PC-3 (cell line): ENCODE measurements around the gene AK1. TPM values are rescaled to one million over a fixed set of nuclear protein-coding genes. Genes with fewer than 3 reads are reported as not detected.

Source experiments
- ATAC-seq: fragments of 200-7000 bp; cut with Tn5 transposase; 2 replicates; pipeline ENCODE4 v1.9.1; 2020; ENCODE audit warnings: mild to moderate bottlenecking, moderate library complexity
- BruUV-seq: library from RNA; stranded (reverse); fragments of 400-500 nt; replicated peaks from 2 replicates; lab custom pipeline; 2021; lab: Mats Ljungman, UMichigan
- CTCF ChIA-PET: fragments of 300-600 bp; sonication (Branson Sonifier 250); formaldehyde crosslinking; loops from one replicate; lab custom pipeline; 2022; ENCODE audit warnings: antibody characterized with exemption; lab: Charles Lee
- POLR2A ChIA-PET: fragments of 300-600 bp; sonication (Branson Sonifier 250); formaldehyde crosslinking; loops from one replicate; lab custom pipeline; 2022; ENCODE audit warnings: antibody characterized with exemption; ENCODE audit not compliant: unreplicated experiment; lab: Charles Lee
- DNase-seq: peaks from one replicate; pipeline ENCODE4 v3.0.0-alpha.2; 2015
- H2AFZ ChIP-seq: fragments of 300-600 bp; sonication (generic); 2 replicates; pipeline ENCODE4 v1.6.0; 2016; ENCODE audit warnings: antibody characterized with exemption, low read length
- H3F3A ChIP-seq: fragments of 300-600 bp; sonication (generic); one replicate; pipeline ENCODE4 v1.6.0; 2017; ENCODE audit warnings: antibody characterized with exemption, low read length, control low read depth, mild to moderate bottlenecking; ENCODE audit not compliant: unreplicated experiment
- H3K27ac ChIP-seq: fragments of 300-600 bp; sonication (generic); 2 replicates; pipeline ENCODE4 v1.5.1; 2016; ENCODE audit warnings: mild to moderate bottlenecking, low read length
- H3K27me3 ChIP-seq: fragments of 300-600 bp; sonication (generic); 2 replicates; pipeline ENCODE4 v1.6.1; 2016; ENCODE audit warnings: low read length, mixed read lengths
- H3K36me3 ChIP-seq: fragments of 300-600 bp; sonication (generic); 2 replicates; pipeline ENCODE4 v1.6.1; 2016; ENCODE audit warnings: low read depth, mixed run types, low read length, mixed read lengths
- H3K4me1 ChIP-seq: fragments of 300-600 bp; sonication (generic); 2 replicates; pipeline ENCODE4 v1.5.1; 2016; ENCODE audit warnings: low read length; ENCODE audit not compliant: insufficient read depth
- H3K4me2 ChIP-seq: fragments of 300-600 bp; sonication (generic); 2 replicates; pipeline ENCODE4 v1.6.0; 2016; ENCODE audit warnings: low read length
- H3K4me3 ChIP-seq: fragments of 300-600 bp; sonication (generic); 2 replicates; pipeline ENCODE4 v1.5.1; 2016; ENCODE audit warnings: mild to moderate bottlenecking, low read length, mixed read lengths
- H3K79me2 ChIP-seq: fragments of 300-600 bp; sonication (generic); 2 replicates; pipeline ENCODE4 v1.6.1; 2017; ENCODE audit warnings: low read length, mixed read lengths
- H3K9ac ChIP-seq: fragments of 300-600 bp; sonication (generic); 2 replicates; pipeline ENCODE4 v1.6.0; 2016; ENCODE audit warnings: mild to moderate bottlenecking, low read length
- H3K9me2 ChIP-seq: fragments of 300-600 bp; sonication (generic); replicated peaks from 2 replicates; pipeline ENCODE4 v1.6.1; 2016; ENCODE audit warnings: mixed run types, low read length, mixed read lengths
- H3K9me3 ChIP-seq: fragments of 300-600 bp; sonication (generic); 2 replicates; pipeline ENCODE4 v1.6.1; 2016; ENCODE audit warnings: low read length, mixed read lengths
- H4K20me1 ChIP-seq: fragments of 300-600 bp; sonication (generic); 2 replicates; pipeline ENCODE4 v1.6.1; 2016; ENCODE audit warnings: low read length, mixed read lengths
- EZH2 ChIP-seq: fragments of 300-600 bp; sonication (generic); IDR thresholded peaks from one replicate; pipeline ENCODE4 v1.6.1; 2017; ENCODE audit warnings: antibody characterized with exemption, mild to moderate bottlenecking, low read length; ENCODE audit not compliant: unreplicated experiment
- EZH2phosphoT487 ChIP-seq: fragments of 300-600 bp; sonication (generic); IDR thresholded peaks from 2 replicates; pipeline ENCODE4 v1.6.1; 2018; ENCODE audit warnings: mild to moderate bottlenecking, antibody characterized with exemption, low read length, borderline replicate concordance
- intact Hi-C: fragments of 100-400 bp; cut with micrococcal nuclease; formaldehyde crosslinking; loops from 2 replicates; pipeline ENCODE4 v1.9.0; 2023
- total RNA-seq: library from RNA; depleted of rRNA; stranded (reverse); fragments of >200 nt; gene quantifications from 2 replicates; pipeline ENCODE4 v1.2.3, GENCODE V29; 2014
- TF ChIP-seq, protein P1 (sequence below): fragments of 300-600 bp; sonication (generic); conservative IDR thresholded peaks from 2 replicates; pipeline ENCODE4 v1.5.1; 2017; ENCODE audit warnings: antibody characterized with exemption, low read depth, mild to moderate bottlenecking, low read length

The AK1 gene
- total RNA-seq, 1 experiment from 2014 or later = 79.1 TPM

DNA sequence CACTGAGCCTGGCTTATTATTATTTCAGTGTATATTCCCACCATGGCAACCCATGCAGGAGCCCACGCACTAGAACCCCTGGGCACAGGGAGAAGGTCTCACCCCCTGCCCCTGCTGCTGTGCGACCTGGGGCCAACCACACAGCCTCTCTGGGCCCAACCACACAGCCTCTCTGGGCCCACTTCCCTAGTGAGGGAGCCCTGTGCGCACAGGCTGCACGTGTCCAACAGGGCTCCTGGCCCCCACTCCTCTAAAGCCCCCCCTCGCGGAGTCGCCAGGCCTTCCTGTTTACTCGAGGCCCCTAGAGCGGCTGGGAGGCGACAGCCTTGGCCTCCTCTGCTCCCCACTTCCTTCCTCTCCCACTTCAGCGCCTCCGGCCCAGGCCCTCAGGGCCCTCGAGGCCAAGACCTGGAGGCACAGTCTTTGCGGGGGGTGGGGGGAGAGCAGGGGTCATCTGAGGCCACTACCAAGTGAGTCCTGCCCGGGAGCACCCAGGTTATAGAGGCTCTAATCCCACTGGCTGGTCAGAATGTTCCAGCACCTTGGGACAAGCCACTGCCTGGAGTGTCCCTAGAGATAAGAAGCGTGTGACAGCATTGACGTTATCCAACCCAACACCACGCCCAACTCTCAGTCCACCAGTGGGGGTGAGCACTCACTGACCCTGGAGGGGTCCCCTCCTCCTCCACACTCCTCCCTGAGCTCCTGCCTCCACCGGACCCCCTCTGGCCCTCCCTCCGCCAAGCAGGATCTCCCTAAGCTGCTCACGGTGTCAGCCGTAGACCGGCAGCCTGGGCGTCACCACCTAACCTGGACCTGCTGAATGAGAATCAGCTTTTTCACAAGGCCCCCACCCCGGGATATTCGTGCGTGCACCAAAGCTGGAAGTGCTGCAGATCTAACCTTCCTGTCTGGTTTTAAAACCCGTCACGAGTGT is 15.1 kb downstream of the AK1 start:
- H3K27ac ChIP-seq = no peak overlapping the region
- H4K20me1 ChIP-seq = no peaks in the 10 kb centered on the region
- intact Hi-C loops = no loop called here
- TF ChIP-seq EZH2phosphoT487 (no peak), EZH2 (no peak)
- TF ChIP-seq, protein P1, sequence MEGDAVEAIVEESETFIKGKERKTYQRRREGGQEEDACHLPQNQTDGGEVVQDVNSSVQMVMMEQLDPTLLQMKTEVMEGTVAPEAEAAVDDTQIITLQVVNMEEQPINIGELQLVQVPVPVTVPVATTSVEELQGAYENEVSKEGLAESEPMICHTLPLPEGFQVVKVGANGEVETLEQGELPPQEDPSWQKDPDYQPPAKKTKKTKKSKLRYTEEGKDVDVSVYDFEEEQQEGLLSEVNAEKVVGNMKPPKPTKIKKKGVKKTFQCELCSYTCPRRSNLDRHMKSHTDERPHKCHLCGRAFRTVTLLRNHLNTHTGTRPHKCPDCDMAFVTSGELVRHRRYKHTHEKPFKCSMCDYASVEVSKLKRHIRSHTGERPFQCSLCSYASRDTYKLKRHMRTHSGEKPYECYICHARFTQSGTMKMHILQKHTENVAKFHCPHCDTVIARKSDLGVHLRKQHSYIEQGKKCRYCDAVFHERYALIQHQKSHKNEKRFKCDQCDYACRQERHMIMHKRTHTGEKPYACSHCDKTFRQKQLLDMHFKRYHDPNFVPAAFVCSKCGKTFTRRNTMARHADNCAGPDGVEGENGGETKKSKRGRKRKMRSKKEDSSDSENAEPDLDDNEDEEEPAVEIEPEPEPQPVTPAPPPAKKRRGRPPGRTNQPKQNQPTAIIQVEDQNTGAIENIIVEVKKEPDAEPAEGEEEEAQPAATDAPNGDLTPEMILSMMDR = no peak
- H3K36me3 ChIP-seq = no peaks in the 10 kb centered on the region
- no peaks in the 10 kb centered on the region for H3K4me1 ChIP-seq
- H3K4me2 ChIP-seq = no peak overlapping the region
- no peaks in the 10 kb centered on the region for H3F3A ChIP-seq
- no peaks in the 10 kb centered on the region for H3K9me2 ChIP-seq
- CTCF ChIA-PET = no interaction called here
- no peaks in the 10 kb centered on the region for H3K27me3 ChIP-seq
- no peak overlapping the region for H3K9ac ChIP-seq
- ATAC-seq = no peak
- POLR2A ChIA-PET = no interaction called here
- H2AFZ ChIP-seq = no peak overlapping the region
- no peaks in the 10 kb centered on the region for H3K79me2 ChIP-seq
- H3K9me3 ChIP-seq = no peaks in the 10 kb centered on the region
- H3K4me3 ChIP-seq = no peak overlapping the region
- no peak for DNase-seq
- BruUV-seq = no TSS peak

- no peak for TF ChIP-seq EZH2
- TF ChIP-seq, protein P1 = no peak
- no peak for TF ChIP-seq EZH2phosphoT487
- ChIA-PET CTCF (interaction anchor here (0.6 kb wide), 1 partner anchor 60 kb away, joined by 3 read pairs; no protein-coding TSS in a partner anchor), POLR2A (no interaction called here)
- Histone ChIP-seq H3F3A (no peaks in the 10 kb centered on the region), H3K9me2 (no peaks in the 10 kb centered on the region), H3K27ac (no peak overlapping the region), H3K79me2 (no peaks in the 10 kb centered on the region), H3K4me1 (no peaks in the 10 kb centered on the region), H4K20me1 (no peaks in the 10 kb centered on the region), H3K4me3 (no peak overlapping the region), H3K9me3 (no peaks in the 10 kb centered on the region), H3K27me3 (no peaks in the 10 kb centered on the region), H3K9ac (no peak overlapping the region), H2AFZ (no peak overlapping the region), H3K4me2 (no peak overlapping the region), H3K36me3 (no peaks in the 10 kb centered on the region)
- BruUV-seq = no TSS peak
- intact Hi-C loops = no loop called here
- ATAC-seq (no peak), DNase-seq (no peak)
Observed at GRCh38 chr9:127860779-127861178, 16.7 kb downstream of the AK1 start.

DNA sequence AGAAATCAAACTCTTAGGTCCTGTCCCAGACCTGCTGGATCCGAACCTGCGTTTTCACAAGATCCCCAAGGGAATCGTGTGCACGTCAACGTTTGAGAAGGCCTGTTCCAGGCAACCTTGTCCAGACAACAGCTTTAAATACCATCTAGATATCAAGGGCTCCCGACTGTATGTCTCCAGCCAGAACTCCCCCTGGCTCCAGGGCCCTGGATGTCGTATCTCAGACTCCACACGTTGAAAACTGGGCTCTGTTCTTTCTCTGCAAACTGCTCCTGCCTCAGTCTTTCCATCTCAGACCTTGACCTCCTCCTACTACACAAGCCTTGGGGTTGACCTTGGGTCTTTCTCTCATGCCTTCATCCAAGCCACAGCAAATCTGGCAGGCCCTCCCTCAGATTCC is 17.2 kb downstream of the AK1 start:
- Histone ChIP-seq H2AFZ (no peak overlapping the region), H3K36me3 (no peaks in the 10 kb centered on the region)

More for the DNA sequence above, 17.2 kb downstream of the AK1 start:
- TF ChIP-seq EZH2phosphoT487 (no peak), EZH2 (no peak)
- TF ChIP-seq, protein P1 = no peak
- no peak overlapping the region for H3K4me3 ChIP-seq
- ATAC-seq = no peak
- ChIA-PET CTCF (interaction anchor here (0.6 kb wide), 1 partner anchor 60 kb away, joined by 3 read pairs; no protein-coding TSS in a partner anchor), POLR2A (no interaction called here)
- H3K79me2 ChIP-seq = no peaks in the 10 kb centered on the region
- no peak for DNase-seq
- intact Hi-C loops = no loop called here
- H3K4me2 ChIP-seq = no peak overlapping the region
- no peaks in the 10 kb centered on the region for H3K27me3 ChIP-seq
- H3K27ac ChIP-seq = no peak overlapping the region
- no peak overlapping the region for H3K9ac ChIP-seq
- no peaks in the 10 kb centered on the region for H3F3A ChIP-seq
- BruUV-seq = no TSS peak
- H3K9me2 ChIP-seq = no peaks in the 10 kb centered on the region
- H4K20me1 ChIP-seq = no peaks in the 10 kb centered on the region
- no peaks in the 10 kb centered on the region for H3K4me1 ChIP-seq
- H3K9me3 ChIP-seq = no peaks in the 10 kb centered on the region
